Right atrium auricular region (tissue), 2 donors: ENCODE measurements around the gene PCDH12. TPM values are rescaled to one million over a fixed set of nuclear protein-coding genes. Genes with fewer than 3 reads are reported as not detected.

Experiments
- DNase-seq: peaks from one replicate; pipeline ENCODE4 v3.0.0-alpha.2; 2019; ENCODE audit warnings: low spot score
- H3K27ac ChIP-seq, 2 donors: fragments of 200-600 bp; sonication (generic); 1 replicate in 1 of 2; 2 replicates in 1 of 2; pipeline ENCODE4 v1.5.1; 2016 to 2019
- H3K27me3 ChIP-seq, 2 donors: fragments of 200-600 bp; sonication (generic); one replicate each; pipeline versions ENCODE4 v1.5.1 to v1.6.0; 2017 to 2019
- H3K36me3 ChIP-seq: fragments of 200-600 bp; sonication (generic); one replicate; pipeline ENCODE4 v1.5.1; 2016
- H3K4me1 ChIP-seq, 2 donors: fragments of 200-600 bp; sonication (generic); one replicate each; pipeline versions ENCODE4 v1.5.1 to v1.6.0; 2017 to 2019
- H3K4me3 ChIP-seq, 2 donors: fragments of 200-600 bp; sonication (generic); 1 replicate in 1 of 2; 2 replicates in 1 of 2; pipeline ENCODE4 v1.5.1; 2017 to 2019; ENCODE audit warnings: mild to moderate bottlenecking in 1 of 2, moderate library complexity in 1 of 2
- H3K9me3 ChIP-seq, 2 donors: fragments of 200-600 bp; sonication (generic); one replicate each; pipeline ENCODE4 v1.5.1; 2019
- CTCF ChIP-seq, 2 donors: fragments of 200-600 bp; sonication (generic); IDR thresholded peaks; one replicate each; pipeline ENCODE4 v1.5.1; 2019; ENCODE audit warnings: antibody characterized with exemption in 2 of 2
- total RNA-seq, 2 donors: library from RNA; depleted of rRNA; stranded (reverse); fragments of >200 nt; gene quantifications; one replicate each; pipeline ENCODE4 v1.1.0, GENCODE V29; 2016

PCDH12 gene
- total RNA-seq, 2 donors from 2014 or later: 7.6 to 8.8 TPM

- Histone ChIP-seq H3K27ac (no peak overlapping the region), H3K4me3 (no peak overlapping the region), H3K9me3 (no peaks in the 10 kb centered on the region), H3K27me3 (no peaks in the 10 kb centered on the region), H3K4me1 (no peaks in the 10 kb centered on the region), H3K36me3 (peaks cover 41% of the 10 kb centered on the region)
- DNase-seq: no peak
- TF ChIP-seq CTCF (IDR thresholded peaks at IDR 0.05): no peak
These were observed 42.2 kb upstream of the PCDH12 start for GRCh38 chr5:142000173-142000572.

GRCh38 chr5:141997358-141997960 lies 39.5 kb upstream of the PCDH12 start:
- Histone ChIP-seq H3K27ac (no peak overlapping the region), H3K4me3 (no peak overlapping the region), H3K36me3 (peaks cover 42% of the 10 kb centered on the region), H3K4me1 (no peaks in the 10 kb centered on the region), H3K27me3 (no peaks in the 10 kb centered on the region), H3K9me3 (no peaks in the 10 kb centered on the region)
- no peak for TF ChIP-seq CTCF (IDR thresholded peaks at IDR 0.05)
- DNase-seq: no peak

GRCh38 chr5:141995656-141996055 lies 37.7 kb upstream of the PCDH12 start:
- Histone ChIP-seq H3K4me3 (no peak overlapping the region), H3K27me3 (no peaks in the 10 kb centered on the region), H3K9me3 (no peaks in the 10 kb centered on the region), H3K27ac (no peak overlapping the region), H3K4me1 (no peaks in the 10 kb centered on the region), H3K36me3 (peaks cover 36% of the 10 kb centered on the region)
- TF ChIP-seq CTCF (IDR thresholded peaks at IDR 0.05): no peak
- DNase-seq: no peak

GRCh38 chr5:141994511-141995136 lies 36.6 kb upstream of the PCDH12 start:
- Histone ChIP-seq H3K27me3 (no peaks in the 10 kb centered on the region), H3K27ac (no peak overlapping the region), H3K9me3 (no peaks in the 10 kb centered on the region), H3K4me3 (no peak overlapping the region), H3K4me1 (no peaks in the 10 kb centered on the region), H3K36me3 (peaks cover 36% of the 10 kb centered on the region)
- DNase-seq: no peak
- TF ChIP-seq CTCF (IDR thresholded peaks at IDR 0.05): no peak

- no peak overlapping the region for H3K4me3 ChIP-seq
- H3K4me1 ChIP-seq: no peaks in the 10 kb centered on the region
- H3K27ac ChIP-seq: no peak overlapping the region
- no peaks in the 10 kb centered on the region for H3K27me3 ChIP-seq
- peak; percentile 78 for DNase-seq
- TF ChIP-seq CTCF (IDR thresholded peaks at IDR 0.05): peak; percentile 71 to 84
- no peaks in the 10 kb centered on the region for H3K9me3 ChIP-seq
- peaks cover 48% of the 10 kb centered on the region for H3K36me3 ChIP-seq
These were observed 34.5 kb upstream of the PCDH12 start for GRCh38 chr5:141992349-141992963.
